Upper lobe of left lung (tissue), 4 donors: ENCODE measurements around the gene ERAL1.

Experiments
- CTCF ChIP-seq, 6 experiments: fragments of 450-650 bp in 4 of 6; fragments of 200-600 bp in 2 of 6; sonication (generic) in 2 of 6; IDR thresholded peaks; one replicate each; pipeline ENCODE4 v1.5.1; 2016 to 2019; ENCODE audit warnings: antibody characterized with exemption in 6 of 6
- POLR2A ChIP-seq, 4 donors: fragments of 450-650 bp; IDR thresholded peaks; one replicate each; pipeline ENCODE4 v1.5.1; 2016 to 2017; ENCODE audit warnings: antibody characterized with exemption in 4 of 4, mild to moderate bottlenecking in 2 of 4
- POLR2AphosphoS5 ChIP-seq, 2 donors: sonication (generic); formaldehyde crosslinking; IDR thresholded peaks; one replicate each; pipeline ENCODE4 v1.5.1; 2017; ENCODE audit warnings: antibody characterized with exemption in 2 of 2

- TF ChIP-seq POLR2AphosphoS5 (IDR thresholded peaks at IDR 0.05) (no peak), CTCF (IDR thresholded peaks at IDR 0.05) (no peak), POLR2A (IDR thresholded peaks at IDR 0.05) (no peak)
Measured at GRCh38 chr17:28873839-28874238, 19.0 kb downstream of the ERAL1 start.
